AG04450 (cell line): ENCODE data around the gene RPS27L. TPM values are rescaled to one million over a fixed set of nuclear protein-coding genes. Genes with fewer than 3 reads are reported as not detected.
"Not testable (repeated sequence)": the region's sequence is repeated elsewhere in the genome, so short reads cannot be mapped to it uniquely, and the experiment has no call there.

Source experiments
- CTCF ChIA-PET: fragments of 300-600, 350-600 bp; formaldehyde crosslinking; extraction: SDS; loops from one replicate; lab custom pipeline; 2022; ENCODE audit warnings: antibody characterized with exemption, inconsistent platforms; lab: Charles Lee
- POLR2A ChIA-PET: fragments of 350-600 bp; formaldehyde crosslinking; extraction: SDS; loops from one replicate; lab custom pipeline; 2021; ENCODE audit warnings: antibody characterized with exemption, inconsistent platforms; lab: Yijun Ruan, JAX
- DNase-seq: peaks from one replicate; pipeline ENCODE4 v3.0.0-alpha.2; 2011; ENCODE audit warnings: low read depth, low spot score
- H3K27ac ChIP-seq: one replicate; pipeline ENCODE4 v1.5.1; 2012; ENCODE audit warnings: low read depth, low read length, control low read depth
- H3K27me3 ChIP-seq: one replicate; pipeline ENCODE4 v1.6.0; 2012; ENCODE audit warnings: low read length; ENCODE audit not compliant: control insufficient read depth, insufficient read depth
- H3K4me3 ChIP-seq: 2 replicates; pipeline ENCODE4 v1.5.1; 2011; ENCODE audit warnings: mild to moderate bottlenecking, low read depth, low read length, control low read depth
- H3K9me3 ChIP-seq: 2 replicates; pipeline ENCODE4 v1.5.1; 2012; ENCODE audit warnings: low read length; ENCODE audit not compliant: control insufficient read depth, insufficient read depth
- CTCF ChIP-seq: IDR thresholded peaks from 2 replicates; pipeline ENCODE4 v1.5.1; 2011; ENCODE audit warnings: low read depth, low read length, control low read depth, inconsistent platforms
- polyA plus RNA-seq: library from polyadenylated mRNA; depleted of rRNA; stranded (reverse); fragments of >200 nt; gene quantifications from 2 replicates; pipeline ENCODE4 v1.2.3, GENCODE V29; 2011

The RPS27L gene
- polyA plus RNA-seq, 1 experiment: 610 TPM

GRCh38 chr15:63109498-63109897 lies 47.8 kb downstream of the RPS27L start:
- Histone ChIP-seq H3K27ac (no peak overlapping the region), H3K9me3 (peaks cover 15% of the 10 kb centered on the region; the same call in 1 of the 2 replicates), H3K27me3 (no peaks in the 10 kb centered on the region), H3K4me3 (no peak overlapping the region)
- no peak for TF ChIP-seq CTCF
- CTCF ChIA-PET: no interaction called here
- DNase-seq: no peak
- POLR2A ChIA-PET: interaction anchor here (1.1 to 1.8 kb wide), 2 partner anchors 36 to 48 kb away, joined by 4 to 7 read pairs; partner anchors contain the start of gene RPS27L

- TF ChIP-seq CTCF: no peak
- Histone ChIP-seq H3K9me3 (peaks cover 15% of the 10 kb centered on the region; the same call in 1 of the 2 replicates), H3K27ac (peak overlapping the region; percentile 82), H3K4me3 (no peak overlapping the region), H3K27me3 (no peaks in the 10 kb centered on the region)
- DNase-seq: peak; percentile 100
- ChIA-PET POLR2A (interaction anchor here (0.7 to 1.8 kb wide), 14 partner anchors 12 to 88 kb away, joined by 3 to 9 read pairs (median 4); partner anchors contain the start of genes RPS27L and TPM1), CTCF (interaction anchor here (0.6 to 1.7 kb wide), 2 partner anchors 60 to 364 kb away, joined by 4 to 6 read pairs; no protein-coding TSS in a partner anchor)
Observed at GRCh38 chr15:63107895-63108546, 49.3 kb downstream of the RPS27L start.

- H3K9me3 ChIP-seq: peaks cover 17% of the 10 kb centered on the region
- ChIA-PET POLR2A (interaction anchor here (0.6 kb wide), 1 partner anchor 38 kb away, joined by 3 read pairs; no protein-coding TSS in a partner anchor), CTCF (interaction anchor here (1.2 kb wide), 1 partner anchor 11 kb away, joined by 4 read pairs; no protein-coding TSS in a partner anchor)
- not testable (repeated sequence) for DNase-seq, H3K27me3 ChIP-seq, H3K4me3 ChIP-seq, H3K27ac ChIP-seq
Observed at GRCh38 chr15:63105354-63105753, 51.9 kb downstream of the RPS27L start.

GRCh38 chr15:63104727-63105126 lies 52.5 kb downstream of the RPS27L start:
- Histone ChIP-seq H3K27ac (no peak overlapping the region), H3K9me3 (peaks cover 12% of the 10 kb centered on the region), H3K4me3 (no peak overlapping the region), H3K27me3 (no peaks in the 10 kb centered on the region)
- no peak for DNase-seq
- POLR2A ChIA-PET: no interaction called here
- CTCF ChIA-PET: interaction anchor here (1.0 to 1.2 kb wide), 2 partner anchors 10 to 58 kb away, joined by 3 to 4 read pairs; no protein-coding TSS in a partner anchor
- TF ChIP-seq CTCF: no peak

GRCh38 chr15:63103416-63103815 lies 53.9 kb downstream of the RPS27L start:
- POLR2A ChIA-PET: no interaction called here
- CTCF ChIA-PET: no interaction called here
- no peak overlapping the region for H3K4me3 ChIP-seq
- H3K27me3 ChIP-seq: no peaks in the 10 kb centered on the region
- no peak for DNase-seq
- peaks cover 10% of the 10 kb centered on the region for H3K9me3 ChIP-seq
- no peak for TF ChIP-seq CTCF
- no peak overlapping the region for H3K27ac ChIP-seq

- POLR2A ChIA-PET: interaction anchor here (0.6 kb wide), 1 partner anchor 53 kb away, joined by 4 read pairs; no protein-coding TSS in a partner anchor
- H3K27me3 ChIP-seq, DNase-seq, H3K4me3 ChIP-seq, H3K9me3 ChIP-seq, H3K27ac ChIP-seq, CTCF ChIA-PET: not testable (repeated sequence)
Observed at GRCh38 chr15:63099581-63099980, 57.7 kb downstream of the RPS27L start.

- DNase-seq, POLR2A ChIA-PET, H3K4me3 ChIP-seq, CTCF ChIA-PET, H3K27me3 ChIP-seq, H3K9me3 ChIP-seq, H3K27ac ChIP-seq: not testable (repeated sequence)
Observed at GRCh38 chr15:63098901-63099300, 58.4 kb downstream of the RPS27L start.
